Activated T-cell treated with anti-CD3 and anti-CD28 coated beads, Interleukin-2, amount 50 U/mL, for 4 hours (primary cell): ENCODE data around the gene SPG21. TPM values are rescaled to one million over a fixed set of nuclear protein-coding genes. Genes with fewer than 3 reads are reported as not detected.
A peak's percentile ranks its signal among the peaks of the same experiment; 100 is the strongest.
"Not testable (repeated sequence)": the region's sequence is repeated elsewhere in the genome, so short reads cannot be mapped to it uniquely, and the experiment has no call there.

Experiments
- ATAC-seq, 2 donors: fragments of 200-7000 bp; cut with Tn5 transposase; one replicate each; pipeline ENCODE4 v1.10.0; 2021
- DNase-seq: peaks from one replicate; pipeline ENCODE4 v3.0.0-alpha.2; 2020
- H3K27me3 Mint-ChIP-seq: one replicate; pipeline ENCODE4 v1.8.0; 2021; ENCODE audit warnings: low read depth, mixed read lengths
- H3K36me3 Mint-ChIP-seq: one replicate; pipeline ENCODE4 v1.8.0; 2022; ENCODE audit warnings: mixed read lengths; ENCODE audit not compliant: insufficient read depth
- H3K4me1 Mint-ChIP-seq: one replicate; pipeline ENCODE4 v1.8.0; 2021; ENCODE audit warnings: low read depth, mixed read lengths
- H3K4me3 Mint-ChIP-seq: one replicate; pipeline ENCODE4 v1.8.0; 2021; ENCODE audit warnings: mild to moderate bottlenecking, moderate library complexity, mixed read lengths
- H3K9me3 Mint-ChIP-seq: one replicate; pipeline ENCODE4 v1.8.0; 2021; ENCODE audit warnings: mixed read lengths
- total RNA-seq, 3 donors: library from RNA; stranded (reverse); gene quantifications; one replicate each; pipeline ENCODE4 v1.2.1, GENCODE V29; 2021

The SPG21 gene
- total RNA-seq, 3 donors from 2014 or later: 69.8 to 80.9 (median 72.7) TPM

DNA sequence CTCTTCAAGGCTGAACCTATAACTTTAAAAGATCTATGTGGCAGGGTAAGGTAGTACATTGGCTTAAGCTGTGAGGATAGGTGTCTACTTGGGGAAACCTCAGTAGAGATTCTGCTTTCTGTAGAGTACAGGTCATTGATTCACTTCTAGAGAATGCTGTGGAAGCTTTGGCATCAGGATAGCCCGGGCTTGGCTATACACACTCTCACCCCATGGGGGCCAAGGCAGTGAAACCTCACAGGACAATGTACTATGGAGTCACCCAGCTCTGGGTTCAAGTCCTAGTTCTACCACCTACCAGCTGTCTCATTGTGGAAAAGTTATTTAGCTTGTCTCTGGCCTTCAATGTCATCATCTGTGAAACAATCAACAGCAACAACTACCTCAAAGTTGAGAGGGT, 30.7 kb upstream of the SPG21 start:
- no peak for ATAC-seq
- H3K36me3 Mint-ChIP-seq: peaks cover 36% of the 10 kb centered on the region
- no peaks in the 10 kb centered on the region for H3K27me3 Mint-ChIP-seq
- no peak for DNase-seq
- H3K4me1 Mint-ChIP-seq: peaks cover 4% of the 10 kb centered on the region
- no peak overlapping the region for H3K4me3 Mint-ChIP-seq
- H3K9me3 Mint-ChIP-seq: no peaks in the 10 kb centered on the region

- not testable (repeated sequence) for H3K4me1 Mint-ChIP-seq, H3K9me3 Mint-ChIP-seq, DNase-seq, H3K4me3 Mint-ChIP-seq, ATAC-seq, H3K27me3 Mint-ChIP-seq
- peaks cover 28% of the 10 kb centered on the region for H3K36me3 Mint-ChIP-seq
Measured at GRCh38 chr15:65011198-65011597, 21.5 kb upstream of the SPG21 start.

- Mint-ChIP-seq H3K4me3 (no peak overlapping the region), H3K4me1 (no peaks in the 10 kb centered on the region), H3K27me3 (no peaks in the 10 kb centered on the region), H3K9me3 (peaks cover 4% of the 10 kb centered on the region), H3K36me3 (peaks cover 20% of the 10 kb centered on the region)
- DNase-seq (no peak), ATAC-seq (no peak)
Measured at GRCh38 chr15:65008983-65009382, 19.3 kb upstream of the SPG21 start.

GRCh38 chr15:65006876-65007275, 17.2 kb upstream of the SPG21 start:
- Mint-ChIP-seq H3K4me3 (no peak overlapping the region), H3K4me1 (no peaks in the 10 kb centered on the region), H3K36me3 (peaks cover 9% of the 10 kb centered on the region), H3K9me3 (no peaks in the 10 kb centered on the region), H3K27me3 (no peaks in the 10 kb centered on the region)
- ATAC-seq (no peak), DNase-seq (no peak)

DNA sequence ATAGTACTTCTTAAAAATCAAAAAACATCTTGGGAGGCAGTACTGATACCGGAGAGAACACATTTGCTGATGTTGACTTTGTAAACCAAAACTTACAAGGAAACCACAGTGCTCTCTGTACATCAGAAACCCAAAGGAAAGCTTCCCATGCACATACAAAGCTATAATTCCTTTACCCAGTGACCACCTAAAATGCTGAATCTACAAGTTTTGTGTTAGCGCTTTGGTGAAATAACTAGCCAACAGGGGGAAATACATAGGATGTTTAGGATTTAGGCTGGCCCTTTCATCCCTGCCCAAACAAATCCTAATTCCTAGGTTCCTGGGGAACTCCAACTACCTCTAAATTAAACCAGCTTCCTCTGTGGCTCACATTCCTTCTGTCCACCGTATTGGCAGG, 15.3 kb upstream of the SPG21 start:
- peaks cover 5% of the 10 kb centered on the region for H3K36me3 Mint-ChIP-seq
- no peak overlapping the region for H3K4me3 Mint-ChIP-seq
- ATAC-seq (no peak), DNase-seq (no peak)
- no peaks in the 10 kb centered on the region for H3K9me3 Mint-ChIP-seq
- no peaks in the 10 kb centered on the region for H3K4me1 Mint-ChIP-seq
- H3K27me3 Mint-ChIP-seq: no peaks in the 10 kb centered on the region

DNA sequence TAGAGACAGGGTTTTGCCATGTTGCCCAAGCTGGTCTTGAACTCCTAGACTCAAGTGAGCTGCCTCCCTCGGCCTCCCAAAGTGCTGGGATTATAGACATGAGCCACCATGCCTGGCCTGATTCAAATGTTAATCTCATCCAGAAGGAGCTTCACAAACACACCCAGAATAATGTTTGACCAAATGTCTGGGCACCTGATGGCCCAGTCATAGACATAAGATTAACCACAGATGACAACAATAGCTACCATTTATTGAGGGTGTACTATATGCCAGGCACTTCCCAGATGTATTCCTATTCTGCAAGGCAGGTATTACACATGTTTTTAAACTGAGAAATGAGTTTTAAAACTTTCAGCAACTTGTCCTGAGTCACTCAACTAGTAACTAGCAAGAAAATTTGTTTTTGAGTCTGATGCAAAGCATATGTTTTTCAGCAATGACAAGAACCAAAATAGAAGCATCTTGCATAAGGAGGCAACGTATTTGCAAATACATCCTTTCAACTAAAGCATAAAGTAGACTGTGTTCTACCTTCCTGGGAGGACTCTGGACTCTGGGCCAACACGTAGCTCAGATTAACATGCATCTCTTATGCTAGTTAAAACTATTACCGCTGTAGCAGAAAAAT, 8.1 kb upstream of the SPG21 start:
- H3K4me3 Mint-ChIP-seq: no peak overlapping the region
- no peak for DNase-seq
- H3K27me3 Mint-ChIP-seq: no peaks in the 10 kb centered on the region
- peaks cover 2% of the 10 kb centered on the region for H3K36me3 Mint-ChIP-seq
- no peak for ATAC-seq
- peaks cover 3% of the 10 kb centered on the region for H3K4me1 Mint-ChIP-seq
- no peaks in the 10 kb centered on the region for H3K9me3 Mint-ChIP-seq

DNA sequence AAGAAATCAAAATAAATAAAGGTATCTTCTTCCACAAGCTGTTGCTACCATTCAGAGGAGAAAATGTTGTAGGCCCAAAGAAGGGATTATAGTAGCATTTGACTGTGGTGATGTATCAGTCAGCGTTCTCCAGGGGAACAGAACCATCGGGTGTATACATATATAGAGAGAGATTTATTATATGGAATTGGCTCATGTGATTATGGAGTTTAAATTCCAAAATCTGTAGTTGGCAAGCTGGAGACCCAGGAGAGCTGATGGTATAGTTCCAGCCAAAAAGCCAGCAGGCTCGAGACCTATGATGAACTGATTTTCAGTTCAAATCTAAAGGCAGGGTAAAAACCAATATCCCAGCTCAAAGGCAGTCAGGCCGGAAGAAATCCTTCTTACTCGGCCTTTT, 7.4 kb upstream of the SPG21 start:
- Mint-ChIP-seq H3K36me3 (no peaks in the 10 kb centered on the region), H3K4me3 (no peak overlapping the region)

DNA sequence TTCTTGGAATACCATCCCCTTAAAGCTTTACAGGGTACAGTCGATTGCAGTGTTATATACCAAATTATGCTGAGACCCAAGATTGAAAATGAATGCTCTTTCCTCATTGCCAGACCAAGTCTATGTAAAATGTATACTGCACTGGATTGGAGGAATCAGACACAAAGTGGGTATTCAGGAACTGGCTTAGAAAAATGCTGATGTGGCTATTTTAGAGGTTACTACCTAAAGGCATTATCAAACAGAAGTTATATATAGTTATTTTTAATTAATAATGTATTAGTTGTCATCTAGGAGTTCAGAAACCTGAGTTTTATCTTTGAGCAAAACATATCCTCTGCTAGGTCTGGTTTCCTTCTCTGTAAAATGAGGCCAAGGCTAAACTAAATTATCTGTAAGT, 3.6 kb upstream of the SPG21 start:
- H3K4me3 Mint-ChIP-seq: no peak overlapping the region
- no peak for DNase-seq
- no peaks in the 10 kb centered on the region for H3K36me3 Mint-ChIP-seq
- peaks cover 21% of the 10 kb centered on the region for H3K4me1 Mint-ChIP-seq
- no peak for ATAC-seq
- H3K9me3 Mint-ChIP-seq: no peaks in the 10 kb centered on the region
- H3K27me3 Mint-ChIP-seq: no peaks in the 10 kb centered on the region

More for the DNA sequence above, 7.4 kb upstream of the SPG21 start:
- Mint-ChIP-seq H3K9me3 (no peaks in the 10 kb centered on the region), H3K4me1 (peaks cover 4% of the 10 kb centered on the region), H3K27me3 (no peaks in the 10 kb centered on the region)
- DNase-seq: no peak
- ATAC-seq: no peak

DNA sequence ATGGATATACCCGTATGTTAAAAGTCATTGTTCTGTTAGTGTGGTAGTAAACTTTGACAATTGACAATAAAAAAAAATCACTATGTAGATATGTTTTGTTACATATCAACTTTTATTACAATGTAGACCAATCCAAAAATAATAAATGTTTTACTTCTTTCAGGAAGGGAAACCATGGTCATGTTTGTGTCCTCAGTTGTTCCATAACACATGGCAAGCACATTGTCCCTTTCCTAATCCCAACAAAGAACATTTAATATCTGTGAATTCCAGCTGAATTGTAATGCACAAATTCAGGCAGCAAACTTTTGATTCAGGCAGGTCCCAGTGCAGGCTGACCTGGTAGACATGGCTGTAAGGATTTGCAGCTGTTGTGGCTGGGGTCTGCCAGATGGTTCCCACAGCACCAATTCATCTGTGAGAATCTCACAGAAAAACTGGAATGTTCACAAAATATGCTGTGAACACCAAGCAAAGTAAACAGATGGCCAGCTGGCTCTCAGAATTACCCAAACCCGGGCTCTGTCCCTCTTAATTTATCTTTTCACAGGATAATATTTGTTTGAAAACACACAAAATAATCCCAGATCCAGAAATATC, 1.9 kb upstream of the SPG21 start:
- Mint-ChIP-seq H3K4me1 (peaks cover 37% of the 10 kb centered on the region), H3K27me3 (no peaks in the 10 kb centered on the region), H3K36me3 (no peaks in the 10 kb centered on the region), H3K4me3 (no peak overlapping the region), H3K9me3 (no peaks in the 10 kb centered on the region)
- no peak for ATAC-seq
- DNase-seq: no peak

DNA sequence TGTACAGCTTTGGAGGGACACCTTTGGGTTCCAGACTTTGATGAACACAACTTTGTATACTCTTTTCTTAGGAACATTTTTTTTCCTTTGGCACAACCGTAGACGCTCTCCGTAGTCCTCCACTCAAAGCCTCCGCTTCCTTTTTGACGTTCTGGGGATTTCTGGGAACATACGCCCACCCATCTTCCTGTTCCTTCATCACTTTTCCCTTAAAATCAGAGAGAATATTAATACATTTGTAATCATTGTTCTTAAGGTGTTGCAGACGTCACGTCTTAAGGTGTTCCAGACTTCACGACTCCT, 405 bp upstream of the SPG21 start:
- no peaks in the 10 kb centered on the region for H3K27me3 Mint-ChIP-seq
- peaks cover 44% of the 10 kb centered on the region for H3K4me1 Mint-ChIP-seq

GRCh38 chr15:64987136-64987535, 2.6 kb downstream of the SPG21 start:
- ATAC-seq (no peak), DNase-seq (no peak)
- Mint-ChIP-seq H3K36me3 (peaks cover 4% of the 10 kb centered on the region), H3K4me1 (peaks cover 49% of the 10 kb centered on the region), H3K9me3 (no peaks in the 10 kb centered on the region), H3K27me3 (no peaks in the 10 kb centered on the region), H3K4me3 (peak overlapping the region; percentile 19)

More for the DNA sequence above, 405 bp upstream of the SPG21 start:
- H3K4me3 Mint-ChIP-seq: peak overlapping the region; percentile 92
- no peaks in the 10 kb centered on the region for H3K36me3 Mint-ChIP-seq
- ATAC-seq (no peak), DNase-seq (no peak)
- no peaks in the 10 kb centered on the region for H3K9me3 Mint-ChIP-seq

DNA sequence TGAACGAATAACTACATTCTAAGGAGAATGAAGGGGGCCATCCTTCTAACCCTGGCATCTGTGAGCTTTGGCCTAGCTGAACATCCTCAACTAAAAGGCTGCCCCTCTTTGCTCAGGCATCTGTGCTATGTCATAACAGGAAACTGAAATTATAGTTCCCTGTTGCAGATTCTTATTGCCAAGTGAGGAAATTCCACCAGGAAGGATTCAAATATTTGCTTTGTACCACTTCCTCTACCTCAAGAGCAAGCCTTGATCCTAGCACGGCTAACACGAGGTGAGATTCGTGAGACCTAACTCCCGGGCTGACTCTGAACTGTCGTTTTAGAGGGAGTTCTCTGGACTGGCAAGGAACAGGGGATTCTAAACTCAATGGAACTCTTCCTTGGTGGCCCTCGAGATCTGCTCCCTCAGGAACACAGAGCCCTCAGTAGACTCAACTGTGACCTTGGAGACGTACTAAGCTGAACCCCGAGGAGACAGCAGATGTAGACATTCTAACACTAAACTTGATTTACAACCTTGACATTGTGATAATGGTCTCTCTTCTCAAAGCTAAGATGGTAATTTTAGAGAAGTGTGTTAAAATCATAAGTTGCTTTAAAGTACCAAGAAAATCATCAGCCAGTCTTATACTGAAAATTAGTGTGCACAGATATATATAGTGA, 4.2 kb downstream of the SPG21 start:
- no peak for DNase-seq
- no peaks in the 10 kb centered on the region for H3K27me3 Mint-ChIP-seq
- ATAC-seq: no peak
- no peak overlapping the region for H3K4me3 Mint-ChIP-seq
- no peaks in the 10 kb centered on the region for H3K9me3 Mint-ChIP-seq
- peaks cover 47% of the 10 kb centered on the region for H3K4me1 Mint-ChIP-seq
- H3K36me3 Mint-ChIP-seq: peaks cover 9% of the 10 kb centered on the region

DNA sequence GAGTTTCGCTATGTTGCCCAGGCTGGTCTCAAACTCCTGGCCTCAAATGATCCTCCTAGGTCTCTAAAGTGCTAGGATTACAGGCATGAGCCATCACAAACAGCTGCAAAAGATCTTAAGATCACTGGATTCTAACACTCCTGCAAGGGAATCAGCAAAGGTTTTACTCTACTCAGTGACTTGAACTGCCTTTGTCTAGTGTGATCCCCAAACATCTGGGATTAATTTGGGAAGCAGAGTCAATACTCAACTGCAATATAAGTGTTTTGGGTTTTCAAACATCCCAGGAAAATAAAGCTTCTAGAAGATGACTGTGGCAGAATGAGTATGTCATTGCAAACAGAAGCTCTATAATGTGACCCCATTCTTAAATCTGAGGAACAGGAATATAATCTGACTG, 7.2 kb downstream of the SPG21 start:
- no peak overlapping the region for H3K4me3 Mint-ChIP-seq
- H3K27me3 Mint-ChIP-seq: no peaks in the 10 kb centered on the region
- H3K4me1 Mint-ChIP-seq: peaks cover 24% of the 10 kb centered on the region
- ATAC-seq (no peak), DNase-seq (no peak)
- H3K36me3 Mint-ChIP-seq: peaks cover 22% of the 10 kb centered on the region
- no peaks in the 10 kb centered on the region for H3K9me3 Mint-ChIP-seq

DNA sequence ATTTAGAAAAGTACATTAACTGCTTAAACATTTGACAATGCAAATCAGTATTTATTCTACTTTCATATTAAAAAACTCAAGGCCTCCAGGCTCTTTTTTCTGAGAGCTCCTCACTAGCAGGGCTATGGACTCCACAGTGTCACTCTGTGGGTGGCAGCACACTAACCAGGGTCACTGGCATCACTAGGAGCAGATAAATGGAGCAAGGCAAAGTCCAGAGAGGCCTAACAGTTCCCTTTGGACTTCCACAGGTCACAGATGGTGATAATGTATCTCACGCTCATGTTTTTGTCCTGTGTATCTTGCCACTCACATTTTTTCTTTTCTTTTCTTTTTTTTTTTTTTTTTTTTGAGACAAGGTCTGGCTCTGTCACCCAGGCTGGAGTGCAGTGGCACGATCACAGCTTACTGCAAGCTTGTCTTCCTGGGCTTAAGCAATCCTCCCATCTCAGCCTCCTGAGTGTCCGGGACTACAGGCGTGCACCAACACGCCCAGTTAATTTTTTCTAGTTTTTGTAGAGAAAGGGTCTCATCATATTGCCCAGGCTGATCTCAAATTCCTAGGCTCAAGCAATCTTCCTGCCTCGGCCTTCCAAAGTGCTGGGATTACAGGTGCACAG, 7.8 kb downstream of the SPG21 start:
- H3K27me3 Mint-ChIP-seq: no peaks in the 10 kb centered on the region
- H3K36me3 Mint-ChIP-seq: peaks cover 22% of the 10 kb centered on the region
- ATAC-seq: no peak
- H3K4me3 Mint-ChIP-seq: no peak overlapping the region
- H3K4me1 Mint-ChIP-seq: peaks cover 19% of the 10 kb centered on the region
- no peaks in the 10 kb centered on the region for H3K9me3 Mint-ChIP-seq
- DNase-seq: no peak

DNA sequence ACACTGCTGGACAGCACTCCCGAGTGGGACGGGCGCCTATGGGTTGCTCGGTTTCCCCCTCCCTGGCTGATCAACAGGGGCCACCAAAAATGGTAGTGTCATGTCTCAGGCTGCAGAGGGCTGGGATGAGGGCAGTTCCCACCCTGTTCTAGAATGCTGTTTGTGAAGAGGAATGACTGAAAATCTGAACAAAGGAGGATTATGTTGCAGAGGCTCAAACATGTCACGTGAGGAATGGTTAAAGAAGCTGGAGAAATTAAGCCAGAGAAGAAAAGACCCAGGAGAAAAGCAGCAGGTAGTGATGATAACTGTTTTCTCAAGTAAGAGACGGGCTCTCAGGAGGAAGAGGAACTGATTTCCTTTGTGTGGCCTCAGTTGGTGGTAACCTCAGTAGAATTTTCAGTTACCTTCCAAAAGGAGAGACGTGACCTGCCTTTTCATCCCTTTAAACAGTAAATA, 10.4 kb downstream of the SPG21 start:
- Mint-ChIP-seq H3K4me1 (peaks cover 3% of the 10 kb centered on the region), H3K27me3 (no peaks in the 10 kb centered on the region), H3K9me3 (no peaks in the 10 kb centered on the region), H3K4me3 (no peak overlapping the region), H3K36me3 (peaks cover 32% of the 10 kb centered on the region)
- DNase-seq (no peak), ATAC-seq (no peak)
